Measurements from ENCODE around the gene POR. TPM values are rescaled to one million over a fixed set of nuclear protein-coding genes. Genes with fewer than 3 reads are reported as not detected.

Gene POR
- total and polyA plus RNA-seq, 2 of the 13 experiments (the other 11 are each of a cell fraction or from before 2014, with no cell fraction given): 145 to 266 TPM

GRCh38 chr7:75920431-75921161 lies 5.6 kb downstream of the POR start (continued):
- peak; percentile 84; the same call in 1 of the 2 replicates for TF ChIP-seq ZXDC (CRISPR knock-in tag; IDR thresholded peaks at IDR 0.05)
- no peak for TF ChIP-seq ZBTB1 (CRISPR knock-in tag; IDR thresholded peaks at IDR 0.05; ENCODE audit: borderline replicate concordance)
- peak; percentile 73; the same call in 1 of the 2 replicates for TF ChIP-seq SPEN (CRISPR knock-in tag; IDR thresholded peaks at IDR 0.05; ENCODE audit: low read depth)
- peak; percentile 93 for TF ChIP-seq ZNF350 (CRISPR knock-in tag; IDR thresholded peaks at IDR 0.05; ENCODE audit: borderline replicate concordance, low read depth)
- no peak for TF ChIP-seq NPAS2 (CRISPR knock-in tag; IDR thresholded peaks at IDR 0.05; ENCODE audit: borderline replicate concordance)
- TF ChIP-seq ZHX2 (IDR thresholded peaks at IDR 0.05; ENCODE audit: low read depth): peak; percentile 32; the same call in 1 of the 2 replicates
- TF ChIP-seq ZHX2 (CRISPR knock-in tag; IDR thresholded peaks at IDR 0.05; ENCODE audit: borderline replicate concordance): no peak
- 0 out of 2 replicates have a peak, but pooled peaks have one; percentile 10 for TF ChIP-seq STAG1 (CRISPR knock-in tag; IDR thresholded peaks at IDR 0.05)
- TF ChIP-seq HOXA3 (CRISPR knock-in tag; IDR thresholded peaks at IDR 0.05): peak; percentile 96
- peak; percentile 89 for TF ChIP-seq FOXP4 (CRISPR knock-in tag; IDR thresholded peaks at IDR 0.05)
- peak; percentile 52; the same call in 1 of the 2 replicates for TF ChIP-seq ZNF263 (CRISPR knock-in tag; IDR thresholded peaks at IDR 0.05)
- no peak for TF ChIP-seq ZNF780A (CRISPR knock-in tag; IDR thresholded peaks at IDR 0.05)
- TF ChIP-seq ZNF580 (CRISPR knock-in tag; IDR thresholded peaks at IDR 0.05; ENCODE audit: borderline replicate concordance, low read depth): peak; percentile 71; the same call in 1 of the 2 replicates
- TF ChIP-seq TBX3 (IDR thresholded peaks at IDR 0.05; ENCODE audit: borderline replicate concordance): peak; percentile 88
- TF ChIP-seq RFXAP (CRISPR knock-in tag; IDR thresholded peaks at IDR 0.05; ENCODE audit: borderline replicate concordance): peak; percentile 88
- peak; percentile 65; the same call in 1 of the 2 replicates for TF ChIP-seq ZNF232 (CRISPR knock-in tag; IDR thresholded peaks at IDR 0.05; ENCODE audit: borderline replicate concordance)
- TF ChIP-seq ZNF333 (CRISPR knock-in tag; IDR thresholded peaks at IDR 0.05; ENCODE audit: borderline replicate concordance): no peak
- peak; percentile 88 for TF ChIP-seq PHF5A (CRISPR knock-in tag; IDR thresholded peaks at IDR 0.05; ENCODE audit: low read depth, unreplicated experiment)
